IPS-NIHi11 (cell line): ENCODE data around the gene LTB.

Experiments used
- DNase-seq: peaks from one replicate; pipeline ENCODE4 v3.0.0; 2012; ENCODE audit warnings: mixed read lengths, low spot score

Gene LTB, protein sequence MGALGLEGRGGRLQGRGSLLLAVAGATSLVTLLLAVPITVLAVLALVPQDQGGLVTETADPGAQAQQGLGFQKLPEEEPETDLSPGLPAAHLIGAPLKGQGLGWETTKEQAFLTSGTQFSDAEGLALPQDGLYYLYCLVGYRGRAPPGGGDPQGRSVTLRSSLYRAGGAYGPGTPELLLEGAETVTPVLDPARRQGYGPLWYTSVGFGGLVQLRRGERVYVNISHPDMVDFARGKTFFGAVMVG

DNA sequence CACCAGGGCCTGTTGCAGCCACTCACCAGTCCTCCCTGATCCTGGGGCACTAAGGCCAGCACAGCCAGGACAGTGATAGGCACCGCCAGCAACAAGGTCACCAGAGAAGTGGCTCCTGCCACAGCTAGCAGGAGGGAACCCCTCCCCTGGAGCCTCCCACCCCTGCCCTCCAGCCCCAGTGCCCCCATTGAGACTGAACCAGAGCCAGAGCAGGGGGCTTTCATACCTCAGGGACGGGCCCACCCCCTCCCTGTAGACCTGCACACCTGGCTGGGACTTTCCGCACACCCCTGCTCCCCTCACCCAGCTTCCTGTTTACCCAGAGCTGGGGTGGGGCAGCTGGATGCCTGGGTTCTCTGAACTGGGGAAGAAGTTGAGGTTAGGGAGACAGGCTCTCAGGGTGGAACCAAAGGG lies at the start of gene LTB:
TSS of gene LTB (minus strand) at position 195 of the 414 bp plus-strand sequence. CDS start at position 188, 7 bp downstream.
- no peak for DNase-seq

DNA sequence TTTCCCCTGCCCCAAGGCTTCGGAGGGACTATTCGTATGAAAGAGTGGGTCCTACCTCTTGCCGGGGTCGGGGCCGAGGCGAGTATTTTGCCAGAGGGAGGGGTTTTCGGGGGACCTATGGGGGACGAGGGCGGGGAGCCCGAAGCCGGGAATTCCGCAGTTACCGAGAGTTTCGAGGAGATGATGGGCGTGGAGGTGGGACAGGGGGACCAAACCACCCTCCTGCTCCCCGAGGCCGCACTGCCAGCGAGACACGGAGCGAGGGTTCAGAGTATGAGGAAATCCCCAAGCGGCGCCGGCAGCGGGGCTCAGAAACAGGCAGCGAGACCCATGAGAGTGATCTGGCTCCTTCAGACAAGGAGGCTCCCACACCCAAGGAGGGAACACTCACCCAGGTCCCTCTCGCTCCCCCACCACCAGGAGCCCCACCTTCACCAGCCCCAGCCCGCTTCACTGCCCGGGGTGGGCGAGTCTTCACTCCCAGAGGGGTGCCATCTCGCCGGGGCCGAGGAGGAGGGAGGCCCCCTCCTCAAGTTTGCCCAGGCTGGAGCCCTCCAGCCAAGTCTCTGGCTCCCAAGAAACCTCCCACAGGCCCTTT lies 49.6 kb upstream of the LTB start:
- peak; percentile 27 for DNase-seq

DNA sequence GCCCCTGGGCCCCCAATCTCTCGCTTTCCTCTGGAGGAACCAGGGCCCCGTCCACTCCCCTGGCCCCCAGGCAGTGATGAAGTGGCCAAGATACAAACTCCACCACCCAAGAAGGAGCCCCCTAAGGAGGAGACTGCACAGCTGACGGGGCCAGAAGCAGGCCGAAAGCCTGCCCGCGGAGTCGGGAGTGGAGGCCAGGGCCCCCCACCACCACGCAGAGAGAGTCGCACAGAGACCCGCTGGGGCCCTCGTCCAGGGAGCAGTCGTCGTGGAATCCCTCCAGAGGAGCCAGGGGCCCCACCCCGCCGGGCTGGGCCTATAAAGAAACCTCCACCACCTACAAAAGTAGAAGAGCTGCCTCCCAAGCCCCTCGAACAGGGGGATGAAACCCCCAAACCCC lies 49.0 kb upstream of the LTB start:
- DNase-seq: no peak

DNA sequence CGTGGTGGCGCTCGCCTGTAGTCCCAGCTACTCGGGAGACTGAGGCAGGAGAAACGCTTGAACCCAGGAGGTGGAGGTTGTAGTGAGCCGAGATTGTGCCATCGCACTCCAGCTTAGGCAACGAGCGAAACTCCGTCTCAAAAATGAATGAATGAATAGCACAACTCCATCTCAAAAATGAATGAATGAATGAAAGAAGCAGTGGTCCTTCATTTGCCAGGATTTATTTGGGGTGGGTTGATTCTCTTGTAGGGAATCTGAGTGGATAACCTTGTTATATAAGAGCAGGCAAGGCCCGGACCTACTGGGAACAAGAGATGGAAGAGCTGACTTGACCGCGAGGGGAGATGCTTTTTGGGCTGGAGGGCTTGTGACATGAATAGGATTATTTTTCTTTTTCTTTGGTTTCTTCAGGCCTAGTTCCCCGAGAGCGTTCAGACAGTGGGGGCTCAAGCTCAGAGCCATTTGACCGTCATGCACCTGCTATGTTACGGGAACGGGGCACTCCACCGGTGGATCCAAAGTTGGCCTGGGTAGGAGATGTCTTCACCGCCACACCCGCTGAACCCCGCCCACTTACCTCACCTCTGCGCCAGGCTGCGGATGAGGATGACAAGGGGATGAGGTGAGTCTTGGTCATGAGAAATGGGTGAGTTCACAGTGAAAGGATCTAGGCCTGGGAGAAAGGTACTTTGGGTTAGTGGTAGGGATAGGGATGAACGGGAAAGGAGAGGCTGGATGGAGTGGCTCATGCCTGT lies 48.1 kb upstream of the LTB start:
- DNase-seq: no peak

DNA sequence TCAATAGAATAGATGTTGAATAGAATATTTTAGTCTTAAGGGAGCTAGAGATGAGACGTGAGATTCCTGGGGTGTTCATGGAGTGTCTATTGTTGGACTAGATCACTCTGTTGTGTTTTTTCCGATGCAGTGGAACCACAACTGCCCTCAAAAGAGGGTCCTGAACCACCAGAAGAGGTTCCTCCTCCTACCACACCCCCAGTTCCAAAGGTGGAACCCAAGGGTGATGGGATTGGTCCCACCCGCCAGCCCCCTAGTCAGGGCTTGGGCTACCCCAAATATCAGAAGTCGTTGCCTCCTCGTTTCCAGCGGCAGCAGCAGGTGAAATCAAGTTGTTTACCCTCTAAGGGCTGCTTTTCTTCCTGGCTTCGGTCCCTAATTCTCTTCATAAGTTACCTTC lies 46.8 kb upstream of the LTB start:
- DNase-seq: no peak

DNA sequence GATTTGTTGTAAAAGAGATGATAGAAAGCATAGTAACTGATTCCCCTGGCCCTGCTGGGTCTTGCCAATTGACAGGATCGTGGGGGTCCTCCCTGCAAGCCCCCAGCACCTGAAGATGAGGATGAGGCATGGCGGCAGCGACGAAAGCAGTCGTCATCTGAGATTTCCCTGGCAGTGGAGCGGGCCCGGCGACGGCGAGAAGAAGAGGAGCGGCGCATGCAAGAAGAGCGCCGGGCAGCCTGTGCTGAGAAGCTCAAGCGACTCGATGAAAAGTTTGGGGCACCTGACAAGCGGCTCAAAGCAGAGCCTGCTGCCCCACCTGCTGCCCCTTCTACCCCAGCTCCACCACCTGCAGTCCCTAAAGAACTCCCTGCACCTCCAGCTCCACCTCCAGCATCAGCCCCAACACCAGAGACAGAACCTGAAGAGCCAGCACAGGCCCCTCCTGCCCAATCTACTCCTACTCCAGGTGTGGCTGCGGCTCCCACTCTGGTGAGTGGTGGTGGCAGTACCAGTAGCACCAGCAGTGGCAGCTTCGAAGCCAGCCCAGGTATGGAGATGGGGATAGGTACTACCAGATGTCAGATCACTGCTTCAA lies 45.6 kb upstream of the LTB start:
- no peak for DNase-seq

DNA sequence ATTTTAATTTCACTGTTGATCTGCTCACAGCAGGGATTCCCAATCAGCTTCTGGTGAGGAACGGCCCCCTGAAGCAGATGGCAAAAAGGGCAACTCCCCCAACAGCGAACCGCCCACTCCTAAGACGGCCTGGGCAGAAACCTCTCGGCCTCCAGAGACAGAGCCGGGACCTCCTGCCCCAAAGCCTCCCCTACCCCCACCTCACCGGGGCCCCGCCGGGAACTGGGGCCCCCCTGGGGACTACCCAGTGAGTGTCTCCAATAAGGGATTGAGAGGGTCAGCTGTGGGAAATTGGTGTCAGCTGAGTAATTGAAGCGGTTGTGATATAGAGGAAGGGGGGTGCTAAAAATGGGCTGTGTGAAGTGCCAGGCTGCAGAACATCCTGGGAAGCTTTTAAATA lies 44.7 kb upstream of the LTB start:
- DNase-seq: no peak

DNA sequence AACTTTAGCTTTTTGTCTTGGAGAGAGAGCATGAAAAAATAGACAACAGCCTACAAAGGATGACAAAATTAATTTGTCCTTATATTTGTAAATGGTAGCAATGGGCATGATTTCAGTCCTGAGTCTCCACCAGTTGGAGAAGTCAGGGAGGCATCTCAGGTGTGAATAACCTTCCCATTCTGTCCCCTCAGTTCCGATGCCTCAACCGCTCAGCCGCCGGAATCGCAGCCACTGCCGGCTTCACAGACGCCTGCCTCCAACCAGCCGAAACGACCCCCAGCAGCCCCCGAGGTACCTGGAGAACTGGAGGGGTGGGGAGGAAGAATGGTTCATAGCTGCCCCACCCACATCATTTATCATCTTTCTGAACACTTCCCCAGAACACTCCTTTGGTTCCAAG lies 41.8 kb upstream of the LTB start:
- DNase-seq: no peak

DNA sequence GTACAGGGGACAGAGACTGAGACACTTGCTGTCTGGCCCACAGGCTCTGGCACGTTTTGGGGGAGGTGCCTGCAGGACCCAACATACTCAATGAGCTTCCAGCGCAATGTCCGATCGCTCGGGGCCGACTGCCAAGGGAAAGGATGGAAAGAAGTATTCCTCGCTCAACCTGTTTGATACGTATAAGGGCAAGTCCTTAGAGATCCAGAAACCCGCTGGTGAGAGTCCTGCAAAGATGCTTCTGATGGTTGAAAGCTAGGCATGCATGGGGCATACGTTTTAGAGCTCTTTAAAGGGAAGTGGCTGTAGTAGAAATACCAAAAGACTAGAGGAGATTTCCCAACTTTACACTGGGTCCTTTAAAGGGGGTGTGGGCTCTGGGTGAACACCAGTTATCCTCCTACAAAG lies 40.5 kb upstream of the LTB start:
- no peak for DNase-seq

DNA sequence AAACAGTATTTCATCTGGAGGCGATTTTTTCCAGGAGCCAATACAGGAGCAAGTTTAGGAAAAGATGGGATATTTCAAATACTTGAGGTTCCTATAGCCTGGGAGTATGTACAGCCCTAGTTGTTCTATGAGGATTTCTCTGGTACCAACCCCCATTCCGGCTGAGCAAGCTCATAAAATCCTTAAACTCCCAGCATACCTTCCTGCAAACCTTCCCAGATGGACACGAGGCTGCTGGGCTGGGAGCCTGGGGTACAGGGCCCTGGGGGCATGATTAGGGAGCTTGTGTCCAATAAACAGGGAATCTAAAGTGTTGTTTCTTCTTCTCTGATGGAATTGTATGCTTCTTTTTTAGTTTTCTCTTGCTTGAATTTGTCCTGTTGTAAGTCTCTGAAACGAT lies 39.8 kb upstream of the LTB start:
- DNase-seq: no peak

DNA sequence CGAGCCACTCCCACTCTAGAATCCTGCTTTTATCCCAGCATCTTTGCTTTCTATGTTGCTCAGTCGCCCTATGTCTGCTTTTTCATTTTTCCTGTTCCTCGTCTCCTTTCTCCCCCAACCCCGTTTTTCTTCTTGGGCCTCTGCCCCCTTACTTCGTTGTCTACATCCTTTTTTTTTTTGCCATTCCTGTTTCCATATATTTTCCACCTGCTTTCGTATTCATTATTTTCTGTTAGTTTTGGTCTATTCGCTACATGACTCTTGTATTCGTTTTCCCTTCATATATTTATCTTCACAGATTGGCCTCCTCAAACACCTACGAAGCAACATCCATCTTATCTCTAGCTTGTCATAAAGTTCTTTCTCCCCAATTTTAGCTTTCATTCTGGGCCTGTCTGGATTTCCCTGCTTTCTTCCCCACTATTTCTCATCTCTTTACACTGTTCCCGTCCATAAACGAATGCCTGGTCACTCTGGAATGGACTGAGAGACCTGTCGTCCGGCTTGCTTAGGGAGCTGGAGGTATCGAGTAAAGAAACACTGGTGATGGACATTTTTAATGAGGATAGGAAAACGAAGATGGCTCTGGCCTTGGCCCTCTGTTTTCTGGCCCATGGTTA lies 39.2 kb upstream of the LTB start:
- DNase-seq: no peak

DNA sequence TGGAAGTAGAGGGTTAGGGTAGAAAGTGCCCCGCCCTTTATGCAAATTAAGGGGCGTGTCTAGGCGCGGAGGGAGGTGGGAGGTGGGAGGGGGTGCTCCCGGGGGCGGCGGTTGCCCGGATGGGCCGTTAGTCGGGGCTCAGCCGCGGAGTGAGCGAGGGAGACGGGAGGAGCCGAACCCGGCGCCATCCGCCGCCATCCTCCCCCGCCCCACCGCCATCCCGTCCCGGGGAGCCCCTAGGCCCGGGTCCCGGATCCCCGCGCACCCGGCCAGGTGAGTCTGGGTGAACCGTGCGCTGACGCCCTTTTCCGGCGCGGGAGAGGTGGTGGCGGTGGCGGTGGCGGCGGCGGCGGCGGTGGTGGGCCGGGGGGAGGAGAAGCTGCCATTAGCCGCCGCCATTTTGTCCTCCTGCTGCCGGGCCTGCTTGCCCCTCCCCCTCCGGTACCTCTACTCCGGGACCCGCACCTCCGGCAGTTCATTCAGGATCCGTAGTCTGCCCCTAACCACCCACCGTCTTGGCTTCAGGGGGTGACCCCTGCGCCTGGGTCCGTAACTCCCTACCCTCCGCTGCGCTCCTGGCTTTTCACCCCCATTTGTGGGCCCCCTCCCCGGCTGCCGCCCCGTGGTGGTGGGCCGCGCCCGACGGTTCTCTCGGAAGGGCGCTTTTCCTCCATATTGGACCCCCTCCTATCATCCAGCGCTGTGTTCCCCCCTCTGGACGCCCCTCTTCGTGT lies 38.5 kb upstream of the LTB start, which contains the start of gene PRRC2A:
TSS of gene PRRC2A (plus strand) at position 130 of the 734 bp plus-strand sequence. CDS start 2,075 bp downstream, outside the sequence.
- DNase-seq: peak; percentile 96

DNA sequence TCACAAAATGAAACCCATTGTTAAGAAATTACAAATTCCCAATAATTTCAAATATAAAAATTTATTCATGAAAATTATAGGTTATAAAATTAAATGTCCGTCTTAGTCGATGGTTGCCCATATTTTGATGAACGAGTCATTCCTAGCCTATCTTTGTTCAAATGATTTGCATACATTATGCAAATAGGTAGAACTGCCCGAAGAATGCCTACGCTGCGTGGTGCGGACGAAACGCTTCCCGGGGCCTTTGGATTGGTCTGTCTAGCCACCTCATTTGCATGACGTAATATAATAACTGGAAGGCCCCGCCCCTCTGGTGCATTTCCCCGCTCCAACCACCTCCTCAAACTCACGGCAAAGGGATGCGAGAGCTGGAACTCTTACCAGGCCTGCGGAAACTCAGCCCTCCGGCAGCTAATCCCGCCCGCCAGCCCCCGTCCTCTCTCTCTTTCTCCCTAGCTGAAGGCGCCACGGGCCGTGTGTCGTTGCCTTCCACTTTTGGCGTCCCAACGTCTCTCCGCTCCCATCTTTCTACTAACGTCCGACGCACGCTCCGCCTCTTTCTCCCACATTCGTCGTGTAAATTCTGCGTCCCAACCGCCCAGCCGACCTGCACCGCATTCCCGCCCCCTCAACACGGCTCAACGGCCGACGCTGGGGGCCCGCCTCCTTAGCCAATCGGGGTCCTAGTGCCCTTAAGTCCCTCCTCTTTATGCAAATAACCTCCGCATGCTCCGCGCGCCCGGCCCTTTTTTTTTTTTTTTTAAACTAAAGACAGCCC lies 37.8 kb upstream of the LTB start:
- peak; percentile 91 for DNase-seq

DNA sequence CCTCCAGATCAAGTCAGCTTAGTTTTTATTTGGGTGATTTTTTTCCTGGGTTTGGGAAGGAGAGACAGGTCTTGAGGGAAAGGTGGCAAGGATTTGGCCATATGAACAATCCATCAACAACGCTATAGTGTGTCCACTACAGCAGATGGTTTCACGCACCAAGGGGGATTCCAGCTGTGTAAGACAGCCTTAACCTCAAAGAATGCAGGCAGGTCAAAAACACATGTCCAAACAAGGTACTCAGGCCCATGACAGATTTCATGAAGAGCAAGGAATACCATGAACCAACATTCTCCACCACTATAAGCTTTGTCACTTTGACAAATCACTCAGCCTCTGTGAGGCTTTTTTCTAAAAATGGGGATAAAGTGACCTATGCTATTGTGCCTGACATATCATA lies 34.8 kb upstream of the LTB start:
- DNase-seq: no peak

DNA sequence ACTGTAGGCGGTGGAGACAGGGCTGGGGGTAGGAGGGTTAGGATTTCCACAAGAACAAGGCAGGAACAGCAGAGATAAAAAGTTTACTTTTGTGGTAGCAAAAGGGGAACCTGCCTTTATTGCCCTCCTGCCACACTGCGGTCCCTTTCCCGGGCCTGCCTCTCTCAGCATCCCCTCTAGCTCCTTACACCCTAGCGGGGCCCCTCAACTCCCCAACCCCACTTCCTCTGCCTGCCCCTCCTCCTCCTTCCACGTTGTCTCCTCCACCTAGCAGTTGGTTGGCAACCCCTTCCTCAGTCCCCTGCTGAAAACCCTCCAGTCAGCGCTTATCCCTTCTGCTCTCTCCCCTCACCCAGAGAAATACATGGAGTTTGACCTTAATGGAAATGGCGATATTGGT lies 33.5 kb upstream of the LTB start:
- DNase-seq: no peak

DNA sequence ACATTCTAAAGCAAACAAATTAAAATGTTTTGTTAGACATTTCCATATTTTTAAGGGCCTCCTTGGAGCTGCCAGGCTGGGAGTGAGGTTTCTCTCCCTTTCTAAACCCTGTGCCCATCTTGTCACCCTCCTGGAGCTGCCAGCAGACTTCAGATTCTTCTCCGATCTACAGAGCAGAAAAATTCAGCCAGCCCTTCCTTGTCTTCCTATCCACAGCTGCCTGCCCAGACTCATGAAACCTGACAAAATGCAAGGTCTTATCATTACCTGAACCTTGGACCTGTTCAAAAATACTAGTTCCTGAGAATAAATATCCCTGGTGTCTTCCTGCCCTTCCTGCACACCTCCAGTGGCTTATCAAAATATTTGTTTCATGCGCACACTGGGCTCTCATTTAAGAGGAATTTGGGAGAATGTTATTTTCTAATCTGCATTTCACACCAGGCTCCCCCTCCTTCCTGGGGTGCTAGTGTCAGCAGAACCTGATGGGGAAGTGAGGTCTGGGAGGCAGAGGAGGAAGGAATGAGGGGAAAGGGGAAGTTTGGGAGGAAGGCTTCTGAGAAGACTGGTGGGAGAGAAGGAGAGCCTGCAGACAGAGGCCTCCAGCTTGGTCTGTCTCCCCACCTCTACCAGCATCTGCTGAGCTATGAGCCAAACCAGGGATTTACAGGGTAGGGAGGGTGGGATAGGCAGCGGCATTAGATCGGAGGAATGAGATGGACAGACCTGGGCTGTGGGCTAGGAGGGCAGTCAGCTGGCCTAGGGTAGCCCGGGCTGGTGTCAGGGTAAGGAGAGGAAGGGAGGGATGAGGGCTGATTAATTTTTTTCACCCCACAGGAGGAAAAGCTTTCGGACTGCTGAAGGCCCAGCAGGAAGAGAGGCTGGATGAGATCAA lies 32.7 kb upstream of the LTB start, which contains the start of gene AIF1:
TSS of gene AIF1 (plus strand) at position 551 of the 895 bp plus-strand sequence. CDS start at position 647, 96 bp downstream.
- no peak for DNase-seq

DNA sequence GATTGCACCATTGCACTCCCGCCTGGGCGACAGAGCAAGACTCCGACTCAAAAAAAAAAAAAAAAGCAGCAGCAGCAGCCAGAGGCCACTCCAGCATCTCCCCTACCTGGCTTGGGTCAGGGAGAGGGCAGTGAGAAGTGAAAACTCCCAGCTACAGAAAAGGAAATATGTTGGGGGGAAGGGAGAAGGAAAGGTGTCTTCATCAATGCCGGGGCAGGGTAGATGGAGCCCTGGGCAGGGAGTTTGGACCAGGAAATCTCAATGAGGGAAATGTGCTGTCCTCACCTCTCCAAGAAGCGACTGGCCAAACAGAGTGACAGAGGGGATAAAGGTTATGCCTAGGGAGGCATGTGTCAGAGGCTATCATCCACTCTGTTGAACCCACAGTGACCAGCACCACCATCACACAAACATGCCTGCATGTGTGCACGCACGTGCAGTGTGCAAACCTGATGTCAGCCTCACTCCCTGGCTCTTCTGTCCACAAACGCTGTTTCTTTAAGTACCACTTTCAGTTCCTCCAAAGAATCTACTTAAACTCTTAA lies 31.9 kb upstream of the LTB start:
- DNase-seq: no peak

DNA sequence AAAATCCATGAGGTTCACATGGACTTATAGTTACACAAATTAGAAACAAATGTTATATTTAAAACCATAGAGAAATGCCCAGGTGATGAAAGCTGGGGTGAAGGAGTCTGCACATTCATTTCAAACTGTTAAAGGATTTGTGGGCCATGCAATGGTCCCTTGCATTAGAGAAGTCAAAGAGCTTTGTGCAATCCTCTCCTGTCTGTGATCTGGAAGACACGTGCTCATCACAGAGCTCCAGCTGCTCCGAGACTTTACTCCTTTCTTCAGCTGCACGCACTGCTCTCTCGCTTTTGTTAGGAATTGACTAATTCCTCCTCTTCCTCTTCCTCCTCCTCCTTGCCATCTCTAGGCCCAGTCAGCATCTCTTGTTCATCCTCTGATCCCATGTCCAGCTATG lies 28.7 kb upstream of the LTB start:
- no peak for DNase-seq
